Transverse colon (tissue), 4 donors: ENCODE data around the gene STING1. TPM values are rescaled to one million over a fixed set of nuclear protein-coding genes. Genes with fewer than 3 reads are reported as not detected.

Source experiments
- DNase-seq: peaks from one replicate; pipeline ENCODE4 v3.0.0-alpha.2; 2019
- H3K27ac ChIP-seq, 4 donors: fragments of 200-600 bp; sonication (generic); 2 replicates each; pipeline ENCODE4 v1.5.1; 2016 to 2018; ENCODE audit warnings: inconsistent platforms in 4 of 4
- H3K27me3 ChIP-seq: fragments of 200-600 bp; sonication (generic); 2 replicates; pipeline ENCODE4 v1.5.1; 2017; ENCODE audit warnings: inconsistent platforms
- H3K36me3 ChIP-seq, 4 donors: fragments of 200-600 bp; sonication (generic); 2 replicates each; pipeline ENCODE4 v1.5.1; 2017 to 2019; ENCODE audit warnings: inconsistent platforms in 4 of 4
- H3K4me1 ChIP-seq, 4 donors: fragments of 200-600 bp; sonication (generic); 2 replicates each; pipeline ENCODE4 v1.5.1; 2017 to 2020; ENCODE audit warnings: inconsistent platforms in 4 of 4
- H3K4me3 ChIP-seq, 4 donors: fragments of 200-600 bp; sonication (generic); 1 replicate in 1 of 4; 2 replicates in 3 of 4; pipeline versions ENCODE4 v1.5.1 to v1.6.1; 2017 to 2019; ENCODE audit warnings: inconsistent platforms in 4 of 4
- H3K9me3 ChIP-seq, 2 donors: fragments of 200-600 bp; sonication (generic); 2 replicates each; pipeline ENCODE4 v1.5.1; 2017 to 2019; ENCODE audit warnings: inconsistent platforms in 2 of 2
- EP300 ChIP-seq: sonication (generic); formaldehyde crosslinking; IDR thresholded peaks from one replicate; pipeline ENCODE4 v1.6.1; 2017; ENCODE audit warnings: antibody characterized with exemption, low read depth
- POLR2A ChIP-seq: fragments of 450-650 bp; IDR thresholded peaks from one replicate; pipeline ENCODE4 v1.6.1; 2016; ENCODE audit warnings: antibody characterized with exemption, mild to moderate bottlenecking, moderate library complexity
- POLR2AphosphoS5 ChIP-seq, 3 donors: sonication (generic); formaldehyde crosslinking; IDR thresholded peaks; one replicate each; pipeline ENCODE4 v1.6.1; 2016; ENCODE audit warnings: antibody characterized with exemption in 3 of 3
- WGBS, 2 donors: methylation state at CpG; one replicate each; pipeline ENCODE4 v1.1.5; 2018; ENCODE audit warnings: low coverage in 1 of 2; 5-methylcytosine and 5-hydroxymethylcytosine counted together
- in situ Hi-C, 4 donors: fragments of 200-750 bp; cut with MboI; loops; one replicate each; pipeline versions ENCODE4 v1.15.0 to v1.15.1; 2017; ENCODE audit warnings: low sequenced_read_pairs in 3 of 4, low pct_ligation_motif_present in 1 of 4, low pct_unique_long_range_greater_than_20kb in 1 of 4
- intact Hi-C: fragments of 100-400 bp; cut with DNase I; formaldehyde crosslinking; loops from one replicate; pipeline ENCODE4 v1.15.1; 2023; ENCODE audit warnings: low total_unique reads
- small RNA-seq, 4 donors: library from RNA; depleted of rRNA; stranded (forward); fragments of <200 nt; gene quantifications; one replicate each; pipeline ENCODE3, GENCODE V24; 2016
- total RNA-seq, 4 donors: library from RNA; depleted of rRNA; stranded (reverse); fragments of >200 nt; gene quantifications; one replicate each; pipeline ENCODE4 v1.1.0, GENCODE V29; 2016
- TF ChIP-seq, protein P1 (sequence below), 5 experiments: fragments of 200-600 bp in 3 of 5; fragments of 450-650 bp in 2 of 5; sonication (generic) in 3 of 5; IDR thresholded peaks; 1 replicate in 2 of 5; 2 replicates in 3 of 5; pipeline ENCODE4 v1.5.1; 2016 to 2017; ENCODE audit warnings: antibody characterized with exemption in 5 of 5, inconsistent platforms in 3 of 5, mild to moderate bottlenecking in 2 of 5, moderate library complexity in 1 of 5

STING1 gene
- total RNA-seq, 4 donors from 2014 or later: 12.2 to 51.5 (median 19.1) TPM

DNA sequence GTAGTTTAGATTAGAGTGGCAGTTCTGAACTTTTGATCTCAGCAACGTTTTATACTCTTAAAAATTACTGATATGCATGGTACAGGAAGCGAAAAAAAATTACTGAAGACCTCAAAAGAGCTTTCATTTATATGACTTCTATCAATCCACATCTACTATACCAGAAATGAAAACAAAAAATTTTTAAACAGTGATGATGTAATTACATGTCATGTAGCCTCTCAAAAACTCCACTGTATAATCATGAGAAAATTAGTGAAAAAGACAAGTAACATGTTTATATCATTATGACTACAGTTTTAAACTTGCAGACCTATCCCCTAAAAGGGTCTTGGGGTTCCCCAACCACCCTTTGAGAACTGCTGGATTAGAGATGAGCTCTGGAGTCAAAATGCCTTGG lies 52.5 kb downstream of the STING1 start:
- intact Hi-C loops: no loop called here
- Histone ChIP-seq H3K36me3 (no peaks in the 10 kb centered on the region), H3K27ac (no peak overlapping the region), H3K9me3 (no peaks in the 10 kb centered on the region), H3K4me1 (no peaks in the 10 kb centered on the region), H3K4me3 (no peak overlapping the region), H3K27me3 (no peaks in the 10 kb centered on the region)
- WGBS, 2 donors: 63 to 83% methylated on average over 2 of the region's 2 CpGs
- in situ Hi-C loops: loop anchor here in 1 of 4 donors (25.0 kb wide), 1 partner anchor 332 kb away; no protein-coding TSS in a partner anchor
- TF ChIP-seq, protein P1, sequence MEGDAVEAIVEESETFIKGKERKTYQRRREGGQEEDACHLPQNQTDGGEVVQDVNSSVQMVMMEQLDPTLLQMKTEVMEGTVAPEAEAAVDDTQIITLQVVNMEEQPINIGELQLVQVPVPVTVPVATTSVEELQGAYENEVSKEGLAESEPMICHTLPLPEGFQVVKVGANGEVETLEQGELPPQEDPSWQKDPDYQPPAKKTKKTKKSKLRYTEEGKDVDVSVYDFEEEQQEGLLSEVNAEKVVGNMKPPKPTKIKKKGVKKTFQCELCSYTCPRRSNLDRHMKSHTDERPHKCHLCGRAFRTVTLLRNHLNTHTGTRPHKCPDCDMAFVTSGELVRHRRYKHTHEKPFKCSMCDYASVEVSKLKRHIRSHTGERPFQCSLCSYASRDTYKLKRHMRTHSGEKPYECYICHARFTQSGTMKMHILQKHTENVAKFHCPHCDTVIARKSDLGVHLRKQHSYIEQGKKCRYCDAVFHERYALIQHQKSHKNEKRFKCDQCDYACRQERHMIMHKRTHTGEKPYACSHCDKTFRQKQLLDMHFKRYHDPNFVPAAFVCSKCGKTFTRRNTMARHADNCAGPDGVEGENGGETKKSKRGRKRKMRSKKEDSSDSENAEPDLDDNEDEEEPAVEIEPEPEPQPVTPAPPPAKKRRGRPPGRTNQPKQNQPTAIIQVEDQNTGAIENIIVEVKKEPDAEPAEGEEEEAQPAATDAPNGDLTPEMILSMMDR (IDR thresholded peaks at IDR 0.05): no peak
- TF ChIP-seq POLR2AphosphoS5 (IDR thresholded peaks at IDR 0.05) (no peak), POLR2A (no peak), EP300 (no peak)
- no peak for DNase-seq

DNA sequence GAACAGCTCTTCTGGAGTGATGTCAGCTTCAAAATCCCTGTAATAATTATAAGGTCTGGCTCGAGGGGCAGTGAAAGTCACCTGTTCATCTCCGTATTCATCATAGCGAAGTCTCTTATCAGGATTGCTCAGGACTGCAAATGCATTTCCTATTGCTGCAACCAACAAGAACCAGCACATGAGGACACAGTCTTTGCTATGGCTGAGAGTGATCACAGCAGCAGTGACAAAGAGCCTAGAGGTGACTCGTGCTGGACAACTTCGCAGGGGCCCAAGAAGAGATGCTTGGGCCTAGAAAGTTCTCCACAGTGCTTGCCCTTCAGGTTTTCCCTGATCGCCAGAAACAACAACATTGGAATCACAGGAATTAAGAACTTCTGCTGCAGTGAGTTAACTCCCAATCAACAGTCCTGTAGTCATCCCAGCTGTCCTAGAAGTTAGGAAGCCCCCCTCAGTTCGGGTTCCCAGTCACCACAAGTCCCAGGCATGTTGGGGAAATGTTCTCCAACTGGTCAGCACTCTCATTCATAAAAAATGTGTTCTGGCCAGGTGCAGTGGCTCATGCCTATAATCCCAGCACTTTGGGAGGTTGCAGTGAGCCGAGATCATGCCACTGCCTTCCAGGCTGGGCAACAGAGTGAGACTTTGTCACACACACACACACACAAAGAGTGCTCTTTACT lies 56.2 kb downstream of the STING1 start:
- H3K27ac ChIP-seq: no peak overlapping the region
- H3K4me1 ChIP-seq: no peaks in the 10 kb centered on the region
- no peaks in the 10 kb centered on the region for H3K9me3 ChIP-seq
- no peak for DNase-seq
- intact Hi-C loops (loop anchor here (10.0 kb wide), 1 partner anchor 338 kb away; no protein-coding TSS in a partner anchor), in situ Hi-C loops (loop anchor here (5.0 to 25.0 kb wide), 4 partner anchors 78 to 336 kb away; no protein-coding TSS in a partner anchor)
- H3K27me3 ChIP-seq: no peaks in the 10 kb centered on the region
- H3K36me3 ChIP-seq: peaks cover 0 to 2% (median 0%) of the 10 kb centered on the region in 4 donors
- TF ChIP-seq, protein P1 (IDR thresholded peaks at IDR 0.05): no peak
- TF ChIP-seq EP300 (no peak), POLR2AphosphoS5 (IDR thresholded peaks at IDR 0.05) (no peak), POLR2A (no peak)
- H3K4me3 ChIP-seq: no peak overlapping the region
- WGBS, 2 donors: 77 to 84% methylated on average over 4 to 8 of the region's 8 CpGs

Small RNA genes within 50 kb of the gene (small RNA-seq; reads per million reads assigned to genes)
- gene RNU5B-4P: 0 reads per million in 4 donors

Other genes with a start within 250 kb of the STING1 start
- gene MATR3, start 189.0 kb downstream of the STING1 start, total RNA-seq: 100 to 1,000 TPM in 3 of 4 donors, 10 to 100 TPM in 1; 97.3 to 190 (median 134) TPM
- 10 to 100 TPM; 13.8 to 67.3 (median 36.5) TPM for gene PAIP2, start 140.9 kb downstream of the STING1 start, total RNA-seq
- gene SLC23A1, start 99.5 kb downstream of the STING1 start, total RNA-seq: 1 to 10 TPM in 2 of 4 donors, under 1 TPM in 1, not detected in 1; 0.80 to 9.5 (median 7.4) TPM
- 10 to 100 TPM in 1 of 4 donors, 1 to 10 TPM in 1, not detected in 2; 4.0 to 39.2 TPM for gene MZB1, start 92.8 kb downstream of the STING1 start, total RNA-seq
- gene PROB1, start 87.7 kb downstream of the STING1 start, total RNA-seq: 1 to 10 TPM in 1 of 4 donors, under 1 TPM in 2, not detected in 1; 0.55 to 1.1 (median 0.60) TPM
- gene SPATA24, start 78.7 kb downstream of the STING1 start, total RNA-seq: 1 to 10 TPM in 2 of 4 donors, not detected in 2; 3.0 TPM
- gene DNAJC18, start 43.2 kb downstream of the STING1 start, total RNA-seq: 1 to 10 TPM in 3 of 4 donors, under 1 TPM in 1; 0.37 to 3.8 (median 3.2) TPM
- 1 to 10 TPM in 3 of 4 donors, not detected in 1; 2.2 to 4.8 (median 3.6) TPM for gene ECSCR, start 20.0 kb downstream of the STING1 start, total RNA-seq
- under 1 TPM in 2 of 4 donors, not detected in 2; 0.55 to 0.64 TPM for gene SMIM33, start 11.8 kb downstream of the STING1 start, total RNA-seq
- 100 to 1,000 TPM in 2 of 4 donors, 10 to 100 TPM in 2; 45.6 to 134 (median 80.8) TPM for gene UBE2D2, start 78.6 kb upstream of the STING1 start, total RNA-seq
- 10 to 100 TPM; 26.5 to 50.7 (median 36.2) TPM for gene CXXC5, start 165.6 kb upstream of the STING1 start, total RNA-seq